Mucosa of descending colon (tissue), 3 donors: ENCODE results near the gene SEPTIN7. TPM values are rescaled to one million over a fixed set of nuclear protein-coding genes. Genes with fewer than 3 reads are reported as not detected.
"Not testable (repeated sequence)": the region's sequence is repeated elsewhere in the genome, so short reads cannot be mapped to it uniquely, and the experiment has no call there.

Experiments
- ATAC-seq: fragments of 200-7000 bp; cut with Tn5 transposase; one replicate; pipeline ENCODE4 v1.9.1; 2020; ENCODE audit warnings: mild to moderate bottlenecking, moderate library complexity
- DNase-seq, 3 donors: peaks; one replicate each; pipeline ENCODE4 v3.0.0-alpha.2; 2020
- H3K36me3 ChIP-seq: fragments of 200-600 bp; one replicate; pipeline ENCODE4 v1.8.0; 2021; ENCODE audit warnings: low read depth, mild to moderate bottlenecking
- H3K4me1 ChIP-seq: fragments of 200-600 bp; one replicate; pipeline ENCODE4 v1.8.0; 2021; ENCODE audit warnings: low read depth, mild to moderate bottlenecking
- H3K4me3 ChIP-seq: fragments of 200-600 bp; one replicate; pipeline ENCODE4 v1.8.0; 2021; ENCODE audit warnings: mild to moderate bottlenecking
- H3K9me3 ChIP-seq: fragments of 200-600 bp; one replicate; pipeline ENCODE4 v1.8.0; 2021; ENCODE audit warnings: mild to moderate bottlenecking
- intact Hi-C, 2 donors: fragments of 100-400 bp; cut with DNase I in 1 of 2; cut with micrococcal nuclease in 1 of 2; formaldehyde crosslinking; loops; one replicate each; pipeline versions ENCODE4 v1.11.0 to v1.11.1; 2022; cut with DNase I, micrococcal nuclease
- long read RNA-seq, 2 donors: library from polyadenylated mRNA; unstranded; transcript quantifications; one replicate each; pipeline ENCODE4 v2.0.0, GENCODE V29; 2019 to 2021
- total RNA-seq, 3 donors: library from RNA; stranded (reverse); fragmentation: NEBNext Ultra II Directional in 2 of 3; extraction: Animal tissue kit (Norgen Biotek cat#: 25700) in 2 of 3; gene quantifications; one replicate each; pipeline versions ENCODE4 v1.2.1 to v1.2.4, GENCODE V29; 2021 to 2023
- TF ChIP-seq, protein P1 (sequence below): fragments of 200-600 bp; IDR thresholded peaks from one replicate; pipeline ENCODE4 v1.8.0; 2022; ENCODE audit warnings: antibody characterized with exemption, mild to moderate bottlenecking
- donor health status: DM: no; HTN: no; CAD: no; lungs with moderate emphysema.
- donor health status: DM: no; HTN: no; CAD: no.
- donor health status: DM: no; HTN: yes; CAD: no.

The SEPTIN7 gene
- 100 to 1,000 TPM; 115 to 215 (median 126) TPM for total RNA-seq
- long read RNA-seq, donor 1, full-length matches to known transcripts: 136 of 164 reads
- long read RNA-seq, donor 1, partial matches to known transcripts: 8 of 164 reads
- long read RNA-seq, donor 1, other reads (novel, unspliced or antisense): 20 of 164 reads
- long read RNA-seq, donor 2, full-length matches to known transcripts: 11 of 58 reads
- long read RNA-seq, donor 2, partial matches to known transcripts: 41 of 58 reads
- long read RNA-seq, donor 2, other reads (novel, unspliced or antisense): 6 of 58 reads

DNA sequence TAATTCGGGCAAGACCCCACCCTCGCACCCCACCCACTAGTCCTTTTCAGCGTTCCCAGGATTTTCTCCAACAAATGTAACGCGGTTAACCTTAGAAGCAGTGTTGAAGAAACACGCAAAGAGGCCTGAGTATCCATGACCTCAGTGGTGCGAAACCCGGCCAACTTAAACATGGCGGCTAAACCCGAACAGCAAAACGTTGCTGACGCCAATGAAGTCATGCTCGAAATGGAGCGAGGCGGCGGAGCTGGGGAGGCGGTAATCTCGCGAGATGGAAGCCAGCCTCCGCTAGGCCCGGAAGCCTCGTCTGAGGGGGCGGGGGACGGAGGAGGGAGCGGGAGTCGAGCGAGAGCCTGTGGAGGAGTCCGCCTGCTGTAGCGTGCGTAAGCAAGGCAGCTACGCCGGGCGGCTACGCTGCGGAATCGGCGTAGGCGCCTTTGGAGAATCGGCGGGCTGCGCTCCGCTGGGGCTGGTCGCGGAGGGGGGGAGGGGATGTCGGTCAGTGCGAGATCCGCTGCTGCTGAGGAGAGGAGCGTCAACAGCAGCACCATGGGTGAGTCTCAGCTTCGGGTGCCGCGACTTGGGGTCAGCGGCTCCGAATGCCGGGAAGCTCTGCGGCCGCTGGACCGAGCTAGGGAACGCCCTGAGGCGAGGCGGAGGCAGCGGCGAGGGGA, at the start of gene SEPTIN7:
Gene SEPTIN7 (plus strand): TSS at position 340 of the 674 bp plus-strand sequence. CDS start 153 bp downstream, at position 493.
- Histone ChIP-seq H3K9me3 (no peaks in the 10 kb centered on the region), H3K4me1 (peaks cover 9% of the 10 kb centered on the region), H3K4me3 (peak within 1 kb of the TSS; percentile 94), H3K36me3 (peaks cover 5% of the 10 kb centered on the region)
- peak; percentile 97 to 100 (median 99) for DNase-seq
- peak; percentile 96 for ATAC-seq
- TF ChIP-seq, protein P1, sequence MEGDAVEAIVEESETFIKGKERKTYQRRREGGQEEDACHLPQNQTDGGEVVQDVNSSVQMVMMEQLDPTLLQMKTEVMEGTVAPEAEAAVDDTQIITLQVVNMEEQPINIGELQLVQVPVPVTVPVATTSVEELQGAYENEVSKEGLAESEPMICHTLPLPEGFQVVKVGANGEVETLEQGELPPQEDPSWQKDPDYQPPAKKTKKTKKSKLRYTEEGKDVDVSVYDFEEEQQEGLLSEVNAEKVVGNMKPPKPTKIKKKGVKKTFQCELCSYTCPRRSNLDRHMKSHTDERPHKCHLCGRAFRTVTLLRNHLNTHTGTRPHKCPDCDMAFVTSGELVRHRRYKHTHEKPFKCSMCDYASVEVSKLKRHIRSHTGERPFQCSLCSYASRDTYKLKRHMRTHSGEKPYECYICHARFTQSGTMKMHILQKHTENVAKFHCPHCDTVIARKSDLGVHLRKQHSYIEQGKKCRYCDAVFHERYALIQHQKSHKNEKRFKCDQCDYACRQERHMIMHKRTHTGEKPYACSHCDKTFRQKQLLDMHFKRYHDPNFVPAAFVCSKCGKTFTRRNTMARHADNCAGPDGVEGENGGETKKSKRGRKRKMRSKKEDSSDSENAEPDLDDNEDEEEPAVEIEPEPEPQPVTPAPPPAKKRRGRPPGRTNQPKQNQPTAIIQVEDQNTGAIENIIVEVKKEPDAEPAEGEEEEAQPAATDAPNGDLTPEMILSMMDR: no peak
- intact Hi-C loops: loop anchor here in 1 of 2 donors (10.0 kb wide), 1 partner anchor 104 kb away; no protein-coding TSS in a partner anchor

DNA sequence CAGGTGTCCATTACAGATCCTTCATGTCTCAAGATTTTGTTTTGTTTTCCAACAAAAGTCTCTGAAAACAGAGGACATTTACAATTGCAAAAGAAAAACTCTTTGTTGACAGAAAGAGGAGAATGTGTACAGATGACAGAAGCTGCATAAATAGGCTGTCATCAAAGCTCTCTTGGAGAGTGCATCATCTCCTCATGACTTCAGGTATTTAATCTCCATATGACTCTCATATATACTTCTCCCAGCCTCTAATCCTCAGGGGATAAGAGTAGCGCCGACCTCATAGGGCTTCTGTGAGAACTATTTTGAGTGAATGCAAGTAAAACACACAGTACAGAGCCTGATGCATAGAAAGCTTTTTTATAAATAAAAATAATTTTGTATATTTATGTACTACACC, 48.1 kb upstream of the SEPTIN7 start:
- Histone ChIP-seq H3K36me3 (no peaks in the 10 kb centered on the region), H3K4me1 (no peaks in the 10 kb centered on the region), H3K9me3 (no peaks in the 10 kb centered on the region), H3K4me3 (no peak overlapping the region)
- intact Hi-C loops: no loop called here
- DNase-seq (no peak), ATAC-seq (no peak)
- TF ChIP-seq, protein P1: no peak

GRCh38 chr7:35753761-35754603, 46.9 kb upstream of the SEPTIN7 start:
- no peaks in the 10 kb centered on the region for H3K4me1 ChIP-seq
- peak; percentile 43 for ATAC-seq
- peak in 1 of 3 donors; percentile 12 for DNase-seq
- intact Hi-C loops: no loop called here
- no peaks in the 10 kb centered on the region for H3K36me3 ChIP-seq
- H3K9me3 ChIP-seq: no peaks in the 10 kb centered on the region
- no peak overlapping the region for H3K4me3 ChIP-seq
- TF ChIP-seq, protein P1: no peak

DNA sequence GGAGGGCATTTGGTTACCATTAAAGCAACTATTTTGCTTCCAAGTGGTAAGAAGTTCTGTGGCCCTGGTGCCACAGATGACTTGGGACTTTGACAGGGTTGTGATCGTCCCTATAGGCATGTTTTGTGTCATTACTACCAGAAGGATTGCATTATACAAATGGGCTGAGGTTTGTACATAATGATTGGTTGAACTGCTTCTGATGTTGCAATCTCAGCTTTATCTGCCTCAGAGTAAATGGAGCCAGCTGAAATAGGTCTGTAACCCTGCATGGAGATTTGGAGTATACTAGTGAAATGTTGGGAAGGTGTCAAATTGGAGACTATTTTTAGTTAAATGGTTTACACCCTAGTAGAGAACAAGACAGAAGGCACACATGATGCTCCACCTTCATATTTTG, 46.1 kb upstream of the SEPTIN7 start:
- Histone ChIP-seq H3K4me3 (no peak overlapping the region), H3K9me3 (no peaks in the 10 kb centered on the region), H3K4me1 (no peaks in the 10 kb centered on the region), H3K36me3 (no peaks in the 10 kb centered on the region)
- intact Hi-C loops: no loop called here
- TF ChIP-seq, protein P1: no peak
- DNase-seq: no peak
- no peak for ATAC-seq

DNA sequence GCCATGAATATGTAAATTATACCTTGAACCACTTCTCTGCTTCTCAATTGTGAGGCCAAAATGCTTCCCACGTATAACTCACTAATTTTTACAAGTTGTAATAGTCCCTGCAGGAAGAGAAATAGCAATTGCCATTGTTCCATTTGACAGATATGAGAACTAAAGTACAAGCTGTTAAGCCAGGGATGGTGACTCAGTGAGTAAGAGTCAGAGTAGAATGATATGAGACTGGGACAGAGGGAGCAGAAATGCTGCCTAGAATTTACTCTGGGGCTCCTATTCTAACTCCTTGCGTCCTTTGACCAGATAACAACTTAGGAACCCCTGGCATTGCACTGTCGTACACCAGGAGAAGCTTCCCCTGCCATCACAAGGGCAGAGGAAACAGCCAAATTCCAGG, 45.1 kb upstream of the SEPTIN7 start:
- TF ChIP-seq, protein P1: no peak
- no peak overlapping the region for H3K4me3 ChIP-seq
- DNase-seq (no peak), ATAC-seq (no peak)
- H3K9me3 ChIP-seq: no peaks in the 10 kb centered on the region
- H3K36me3 ChIP-seq: no peaks in the 10 kb centered on the region
- H3K4me1 ChIP-seq: no peaks in the 10 kb centered on the region
- intact Hi-C loops: no loop called here

DNA sequence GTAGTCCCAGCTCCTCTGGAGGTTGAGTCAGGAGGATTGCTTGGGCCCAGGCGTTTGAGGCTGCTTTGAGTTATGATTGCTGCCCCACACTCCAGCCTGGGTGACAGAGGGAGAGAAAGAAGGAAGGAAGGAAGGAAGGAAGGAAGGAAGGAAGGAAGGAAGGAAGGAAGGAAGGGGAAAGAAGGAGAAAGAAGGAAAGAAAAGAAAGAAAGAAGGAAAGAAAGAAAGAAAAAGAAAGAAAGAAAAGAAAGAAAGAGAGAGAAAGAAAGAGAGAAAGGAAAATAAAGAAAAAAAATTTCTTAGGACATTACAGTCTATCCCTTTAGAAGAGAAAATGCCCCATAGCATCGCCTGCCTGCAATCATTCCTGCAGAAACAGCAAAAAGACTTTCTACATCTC, 44.4 kb upstream of the SEPTIN7 start:
- H3K4me1 ChIP-seq, DNase-seq, ATAC-seq, H3K4me3 ChIP-seq, intact Hi-C loops, H3K9me3 ChIP-seq, H3K36me3 ChIP-seq: not testable (repeated sequence)
